Melanocyte of skin (primary cell): ENCODE measurements around the gene ALG5. TPM values are rescaled to one million over a fixed set of nuclear protein-coding genes. Genes with fewer than 3 reads are reported as not detected.

Experiments
- total RNA-seq, 2 donors: library from RNA; depleted of rRNA; stranded (reverse); fragments of >200 nt; gene quantifications; 2 replicates each; pipeline ENCODE4 v1.2.3, GENCODE V29; 2012

The ALG5 gene
- 10 to 100 TPM; 42.0 to 48.6 TPM for total RNA-seq

GRCh38 chr13:36999054-36999714 is at the start of gene ALG5:
Gene ALG5, minus strand, starts transcription at chr13:36999340. Its CDS starts 40 bp downstream, at chr13:36999300.

GRCh38 chr13:36919833-36920615 is 79.1 kb downstream of the ALG5 start, which contains the start of gene SMAD9:
Gene SMAD9, minus strand, starts transcription at chr13:36920238. Its CDS starts 40,549 bp downstream, at chr13:36879689.

Other genes with a start within 250 kb of the ALG5 start
- 1 to 10 TPM in 1 of 2 donors, under 1 TPM in 1; 1.00 to 1.7 TPM for gene RFXAP, start 180.1 kb downstream of the ALG5 start, total RNA-seq
- gene SMAD9, start 79.1 kb downstream of the ALG5 start, total RNA-seq: under 1 TPM; 0.34 to 0.67 TPM
- 10 to 100 TPM; 23.4 to 56.3 TPM for gene EXOSC8, start 1.4 kb upstream of the ALG5 start, total RNA-seq
- gene SUPT20H, start 60.3 kb upstream of the ALG5 start, total RNA-seq: 10 to 100 TPM; 48.2 to 59.9 TPM
- gene CSNK1A1L, start 106.3 kb upstream of the ALG5 start, total RNA-seq: not detected